Kidney (tissue), 14 donors: ENCODE data around the gene MASP2. TPM values are rescaled to one million over a fixed set of nuclear protein-coding genes. Genes with fewer than 3 reads are reported as not detected.
A peak's percentile ranks its signal among the peaks of the same experiment; 100 is the strongest.
"Not testable (repeated sequence)": the region's sequence is repeated elsewhere in the genome, so short reads cannot be mapped to it uniquely, and the experiment has no call there.

Experiments used
- DNase-seq, 5 donors: peaks; one replicate each; pipeline ENCODE4 v3.0.0-alpha.2; 2013 to 2020
- FAIRE-seq: peaks from 2 replicates; lab custom pipeline; 2012; peaks lifted over from hg19 to GRCh38; lab: Jason Lieb, UNC
- H3K27ac ChIP-seq, 2 donors: one replicate each; pipeline ENCODE4 v1.7.0; 2013; ENCODE audit warnings: low read depth in 2 of 2, low read length in 2 of 2, inconsistent platforms in 1 of 2
- H3K27me3 ChIP-seq: one replicate; pipeline ENCODE4 v1.7.1; 2013; ENCODE audit warnings: low read length, inconsistent platforms; ENCODE audit not compliant: control insufficient read depth, insufficient read depth
- H3K36me3 ChIP-seq, 3 donors: one replicate each; pipeline versions ENCODE4 v1.7.0 to v1.7.1; 2013; ENCODE audit warnings: low read length in 3 of 3, control low read depth in 1 of 3, inconsistent platforms in 1 of 3; ENCODE audit not compliant: insufficient read depth in 3 of 3, control insufficient read depth in 2 of 3
- H3K4me1 ChIP-seq, 3 donors: one replicate each; pipeline versions ENCODE4 v1.7.0 to v1.7.1; 2013; ENCODE audit warnings: low read length in 3 of 3, inconsistent platforms in 1 of 3, low read depth in 1 of 3; ENCODE audit not compliant: control insufficient read depth in 2 of 3, insufficient read depth in 2 of 3
- H3K4me3 ChIP-seq, 3 donors: one replicate each; pipeline versions ENCODE4 v1.7.0 to v1.8.1; 2013; ENCODE audit warnings: low read length in 3 of 3, control low read depth in 1 of 3, inconsistent platforms in 1 of 3
- H3K9ac ChIP-seq, 3 donors: one replicate each; pipeline versions ENCODE4 v1.7.0 to v1.7.1; 2013; ENCODE audit warnings: low read length in 3 of 3, control low read depth in 1 of 3, inconsistent platforms in 1 of 3
- H3K9me3 ChIP-seq, 3 donors: one replicate each; pipeline versions ENCODE4 v1.7.0 to v1.7.1; 2013; ENCODE audit warnings: low read length in 3 of 3, control low read depth in 1 of 3, inconsistent platforms in 1 of 3; ENCODE audit not compliant: control insufficient read depth in 2 of 3, insufficient read depth in 1 of 3
- intact Hi-C: fragments of 100-400 bp; cut with DNase I; formaldehyde crosslinking; loops from one replicate; pipeline ENCODE4 v1.11.1; 2022
- polyA plus RNA-seq: library from polyadenylated mRNA; stranded (reverse); fragments of 350-450 nt; fragmentation: Illumina TruSeq; extraction: RNeasy Lipid Tissue Mini Kit (QIAGEN cat#74804); gene quantifications from one replicate; pipeline ENCODE4 v1.2.3, GENCODE V29; 2014; ENCODE audit warnings: low read depth, low replicate concordance; ENCODE audit not compliant: insufficient read depth
- total RNA-seq: library from RNA; stranded (reverse); fragmentation: NEBNext Ultra II Directional; extraction: Animal tissue kit (Norgen Biotek cat#: 25700); gene quantifications from one replicate; pipeline ENCODE4 v1.2.1, GENCODE V29; 2021
- TF ChIP-seq, protein P1 (sequence below): IDR thresholded peaks from 3 replicates; pipeline ENCODE4 v1.5.1; 2012; ENCODE audit warnings: mild to moderate bottlenecking, moderate library complexity, borderline replicate concordance; ENCODE audit not compliant: insufficient read depth; ENCODE audit errors: extremely low read depth
- donor health status: control.
- donor health status: control.
- donor health status: control.
- donor health status: control.
- donor health status: control.
- donor health status: DM: yes; HTN: yes; CAD: no.
- donor health status: Normal renal cell carcinoma (clear cell type).

MASP2 gene
- total and polyA plus RNA-seq, 2 donors from 2014 or later, result not detected

DNA sequence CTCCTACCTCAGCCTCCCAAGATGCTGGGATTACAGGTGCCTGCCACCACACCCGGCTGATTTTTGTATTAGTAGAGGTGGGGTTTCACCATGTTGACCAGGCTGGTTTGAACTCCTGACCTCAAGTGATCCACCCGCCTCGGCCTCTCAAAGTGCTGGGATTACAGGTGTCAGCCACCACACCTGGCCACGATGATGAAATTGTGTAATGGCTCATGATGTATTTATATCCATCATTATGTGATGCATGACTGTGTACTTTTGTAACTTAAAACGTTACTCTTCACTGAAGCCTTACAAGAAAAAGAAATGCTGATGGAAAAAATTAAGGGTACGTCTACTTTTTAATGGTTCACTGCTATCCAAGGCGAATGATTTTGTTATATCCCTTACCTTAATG is 27.1 kb downstream of the MASP2 start:
- intact Hi-C loops, result no loop called here
- H3K9ac ChIP-seq, result no peak overlapping the region
- no peaks in the 10 kb centered on the region for H3K9me3 ChIP-seq
- peaks cover 0 to 2% (median 0%) of the 10 kb centered on the region in 3 donors for H3K4me1 ChIP-seq
- H3K27ac ChIP-seq, result no peak overlapping the region
- peaks cover 11 to 77% (median 45%) of the 10 kb centered on the region in 3 donors for H3K36me3 ChIP-seq
- no peak overlapping the region for H3K4me3 ChIP-seq
- FAIRE-seq (no peak), DNase-seq (no peak)
- no peaks in the 10 kb centered on the region for H3K27me3 ChIP-seq
- TF ChIP-seq, protein P1, sequence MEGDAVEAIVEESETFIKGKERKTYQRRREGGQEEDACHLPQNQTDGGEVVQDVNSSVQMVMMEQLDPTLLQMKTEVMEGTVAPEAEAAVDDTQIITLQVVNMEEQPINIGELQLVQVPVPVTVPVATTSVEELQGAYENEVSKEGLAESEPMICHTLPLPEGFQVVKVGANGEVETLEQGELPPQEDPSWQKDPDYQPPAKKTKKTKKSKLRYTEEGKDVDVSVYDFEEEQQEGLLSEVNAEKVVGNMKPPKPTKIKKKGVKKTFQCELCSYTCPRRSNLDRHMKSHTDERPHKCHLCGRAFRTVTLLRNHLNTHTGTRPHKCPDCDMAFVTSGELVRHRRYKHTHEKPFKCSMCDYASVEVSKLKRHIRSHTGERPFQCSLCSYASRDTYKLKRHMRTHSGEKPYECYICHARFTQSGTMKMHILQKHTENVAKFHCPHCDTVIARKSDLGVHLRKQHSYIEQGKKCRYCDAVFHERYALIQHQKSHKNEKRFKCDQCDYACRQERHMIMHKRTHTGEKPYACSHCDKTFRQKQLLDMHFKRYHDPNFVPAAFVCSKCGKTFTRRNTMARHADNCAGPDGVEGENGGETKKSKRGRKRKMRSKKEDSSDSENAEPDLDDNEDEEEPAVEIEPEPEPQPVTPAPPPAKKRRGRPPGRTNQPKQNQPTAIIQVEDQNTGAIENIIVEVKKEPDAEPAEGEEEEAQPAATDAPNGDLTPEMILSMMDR, result no peak

DNA sequence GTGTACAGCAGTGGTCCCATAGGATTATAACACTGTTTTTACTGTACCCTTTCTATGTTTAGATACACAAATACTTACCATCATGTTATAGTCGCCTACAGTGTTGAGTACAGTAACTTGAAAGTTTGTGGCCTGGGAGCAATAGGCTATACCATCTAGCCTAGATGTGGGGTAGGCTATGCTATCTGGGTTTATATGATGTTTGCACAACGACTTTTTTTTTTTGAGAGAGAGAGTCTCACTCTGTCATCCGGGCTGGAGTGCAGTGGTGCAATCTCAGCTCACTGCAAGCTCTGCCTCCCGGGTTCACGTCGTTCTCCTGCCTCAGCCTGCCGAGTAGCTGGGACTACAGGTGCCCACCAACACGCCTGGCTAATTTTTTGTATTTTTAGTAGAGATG is 27.7 kb downstream of the MASP2 start:
- DNase-seq, H3K9me3 ChIP-seq, FAIRE-seq, H3K27me3 ChIP-seq, H3K4me3 ChIP-seq, H3K27ac ChIP-seq, H3K9ac ChIP-seq, intact Hi-C loops, H3K4me1 ChIP-seq: not testable (repeated sequence)
- H3K36me3 ChIP-seq, result peaks cover 13 to 73% (median 43%) of the 10 kb centered on the region in 3 donors

DNA sequence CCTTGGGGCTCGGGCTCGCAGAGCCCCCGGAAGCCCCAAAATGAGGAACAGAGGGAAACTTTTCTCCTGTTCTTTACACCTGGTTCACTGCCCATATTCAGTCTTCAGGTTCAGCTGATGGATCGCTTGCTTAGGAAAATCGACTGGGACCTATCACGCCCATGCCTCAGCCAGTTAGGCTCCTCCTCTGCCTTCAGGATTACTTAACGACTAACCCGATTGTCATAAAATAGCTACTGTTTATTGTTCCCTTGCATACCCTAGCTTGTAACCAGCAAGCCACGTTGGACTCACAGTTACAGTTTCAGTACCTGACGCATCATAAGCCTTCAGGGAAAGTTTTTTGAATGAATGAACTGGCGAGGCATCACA is 33.9 kb downstream of the MASP2 start:
- H3K27ac ChIP-seq, result peak overlapping the region in 1 of 2 donors; percentile 99
- DNase-seq, result no peak
- peaks cover 7 to 19% (median 12%) of the 10 kb centered on the region in 3 donors for H3K4me1 ChIP-seq
- TF ChIP-seq, protein P1, result no peak
- H3K9me3 ChIP-seq, result no peaks in the 10 kb centered on the region
- peak overlapping the region; percentile 57 to 90 (median 74) for H3K9ac ChIP-seq
- intact Hi-C loops, result no loop called here
- peaks cover 14 to 28% (median 17%) of the 10 kb centered on the region in 3 donors for H3K36me3 ChIP-seq
- H3K4me3 ChIP-seq, result peak overlapping the region; percentile 88 to 95 (median 90)
- H3K27me3 ChIP-seq, result no peaks in the 10 kb centered on the region
- FAIRE-seq, result no peak

DNA sequence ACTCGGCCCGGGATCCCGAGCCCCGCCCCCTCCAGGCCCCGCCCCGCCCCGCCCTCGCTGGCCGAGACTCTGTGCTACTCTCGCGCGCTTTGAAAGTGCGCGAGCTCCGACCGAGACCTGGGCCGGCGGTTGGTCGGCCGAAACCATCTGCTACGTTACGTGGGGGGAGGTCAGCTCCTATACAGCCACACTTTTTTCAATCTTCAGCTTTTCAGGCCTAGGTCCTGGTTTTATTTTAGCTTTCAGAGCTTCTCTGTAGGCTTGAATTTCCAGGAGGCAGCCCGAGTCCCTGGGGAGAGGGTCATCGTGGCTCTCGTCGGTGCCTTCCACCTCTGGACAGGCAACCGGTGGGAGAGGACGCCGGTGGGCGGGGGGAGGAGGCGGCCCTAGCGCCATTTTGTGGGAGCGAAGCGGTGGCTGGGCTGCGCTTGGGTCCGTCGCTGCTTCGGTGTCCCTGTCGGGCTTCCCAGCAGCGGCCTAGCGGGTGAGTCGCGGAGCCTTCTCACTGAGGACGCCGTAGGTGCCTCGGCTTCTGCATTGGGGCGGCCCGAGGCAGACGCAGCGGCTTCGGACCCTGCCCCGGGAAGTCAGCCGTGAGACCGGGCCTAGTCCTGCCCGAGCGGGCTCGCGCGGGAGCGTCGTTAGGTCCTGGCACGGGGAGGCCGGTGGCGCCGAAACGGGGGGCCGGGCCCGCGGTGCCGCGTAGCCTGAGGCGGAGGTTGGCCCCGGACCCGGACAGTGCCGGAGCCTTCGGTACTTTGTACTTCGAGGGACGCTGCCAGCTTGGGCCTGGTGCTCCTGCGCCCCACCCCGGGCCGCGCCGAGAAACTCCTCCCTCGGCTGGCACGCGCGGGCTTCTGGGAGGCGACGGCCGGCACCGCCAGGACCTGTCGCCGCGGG is 34.5 kb downstream of the MASP2 start, which contains the start of gene TARDBP:
TARDBP (plus strand) TSS at position 395 of the 900 bp plus-strand sequence. CDS start 1,074 bp downstream, outside the sequence.
- Histone ChIP-seq H3K36me3 (peaks cover 14 to 28% (median 17%) of the 10 kb centered on the region in 3 donors), H3K27ac (peak within 1 kb of the TSS; percentile 99), H3K9ac (peak within 1 kb of the TSS; percentile 75 to 93 (median 90)), H3K4me1 (peaks cover 7 to 19% (median 12%) of the 10 kb centered on the region in 3 donors), H3K27me3 (no peaks in the 10 kb centered on the region), H3K4me3 (peak within 1 kb of the TSS; percentile 88 to 95 (median 90)), H3K9me3 (no peaks in the 10 kb centered on the region)
- TF ChIP-seq, protein P1, result no peak
- FAIRE-seq (no peak), DNase-seq (peak; percentile 94 to 97 (median 96))
- intact Hi-C loops, result no loop called here
